Measurements from ENCODE around the gene PARP15.

PARP15 gene

DNA sequence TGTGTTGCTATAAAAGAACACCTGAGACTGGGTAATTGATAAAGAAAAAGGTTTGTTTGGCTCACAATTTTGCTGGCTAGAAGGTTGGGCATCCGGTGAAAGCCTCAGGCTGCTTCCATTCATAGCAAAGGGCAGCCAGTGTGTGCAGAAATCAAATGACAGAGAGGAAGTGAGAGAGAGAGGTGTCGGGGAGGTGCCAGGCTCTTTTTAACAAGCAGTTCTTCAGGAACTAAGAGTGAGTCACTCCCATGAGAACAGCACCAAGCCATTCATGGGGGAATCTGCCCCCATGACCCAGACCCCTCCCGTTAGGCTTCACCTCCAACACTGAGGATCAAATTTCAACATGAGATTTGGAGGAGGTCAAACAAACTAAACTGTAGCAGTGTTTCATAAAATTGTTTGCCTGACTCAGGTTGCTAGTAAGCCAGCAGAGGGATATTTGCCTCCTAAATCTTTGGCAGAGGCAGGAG, 4.5 kb upstream of the PARP15 start:
- DNase-seq (ENCODE audit: low spot score) = no peak

DNA sequence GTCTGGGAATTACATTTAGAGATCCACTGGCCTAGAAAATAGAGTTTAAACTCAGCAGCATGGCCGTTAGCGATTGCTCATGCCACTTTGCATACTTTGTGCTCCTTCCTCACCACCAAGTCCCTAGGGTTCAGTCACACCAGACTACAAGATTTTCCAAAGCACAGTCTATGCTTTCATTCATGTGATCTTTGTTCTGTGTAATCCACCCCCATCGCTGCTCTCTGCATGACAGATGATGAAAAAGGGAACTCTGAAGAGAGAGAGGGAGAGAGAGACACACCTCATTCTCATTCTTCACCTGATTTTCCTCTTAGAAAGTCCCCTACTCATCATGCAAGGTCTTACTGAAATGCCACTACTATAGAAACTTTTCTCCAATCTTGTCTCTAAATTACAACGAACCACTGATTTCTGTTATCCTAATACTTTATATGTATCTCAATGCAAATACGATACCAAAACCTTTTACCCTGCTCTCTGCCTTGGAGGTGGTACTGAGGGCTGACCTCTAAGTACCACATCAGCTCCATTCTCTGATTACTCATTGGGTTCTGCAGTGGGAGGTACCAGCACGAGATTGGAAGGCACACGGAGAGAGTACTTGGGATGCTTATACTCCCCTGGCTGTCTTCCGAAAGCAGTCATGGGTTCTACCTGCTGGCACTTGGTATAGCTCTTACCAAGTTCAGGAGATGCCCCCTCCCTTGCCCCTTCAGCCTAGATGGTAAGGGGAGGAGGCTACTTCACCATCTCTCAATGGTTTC, 1.1 kb upstream of the PARP15 start:
- DNase-seq (ENCODE audit: low spot score) = no peak

DNA sequence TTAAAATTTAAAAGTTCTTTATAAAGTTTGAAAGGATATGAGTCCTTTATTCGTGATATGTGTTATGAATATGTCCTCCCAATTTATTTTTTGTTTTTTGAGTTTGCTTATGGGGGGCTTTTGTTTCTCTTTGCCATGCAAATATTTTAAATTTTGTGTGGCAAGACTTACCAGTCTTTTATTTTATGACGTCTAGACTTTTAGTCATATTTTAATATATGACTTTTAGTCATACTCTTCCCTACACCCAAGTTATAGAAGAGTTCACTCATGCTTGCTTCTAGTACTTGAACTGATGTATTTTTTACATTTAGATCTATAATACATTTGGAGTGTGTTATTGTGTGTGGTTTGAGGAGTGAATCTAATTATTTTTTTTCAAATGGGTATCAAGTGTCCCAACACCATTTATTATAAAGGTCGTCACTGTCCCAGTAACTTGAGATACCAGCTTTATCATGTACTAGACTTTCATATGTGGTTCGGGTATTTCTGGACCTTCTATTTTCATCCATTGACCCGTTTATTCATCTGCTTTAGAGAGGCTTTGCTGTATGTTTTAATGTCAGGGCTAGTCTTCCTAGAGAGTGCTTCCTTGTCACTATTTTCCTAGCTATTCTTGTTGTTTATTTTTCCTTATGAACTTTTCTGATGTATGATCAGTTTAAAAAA, 755 bp downstream of the PARP15 start:
- DNase-seq (ENCODE audit: low spot score) = no peak

DNA sequence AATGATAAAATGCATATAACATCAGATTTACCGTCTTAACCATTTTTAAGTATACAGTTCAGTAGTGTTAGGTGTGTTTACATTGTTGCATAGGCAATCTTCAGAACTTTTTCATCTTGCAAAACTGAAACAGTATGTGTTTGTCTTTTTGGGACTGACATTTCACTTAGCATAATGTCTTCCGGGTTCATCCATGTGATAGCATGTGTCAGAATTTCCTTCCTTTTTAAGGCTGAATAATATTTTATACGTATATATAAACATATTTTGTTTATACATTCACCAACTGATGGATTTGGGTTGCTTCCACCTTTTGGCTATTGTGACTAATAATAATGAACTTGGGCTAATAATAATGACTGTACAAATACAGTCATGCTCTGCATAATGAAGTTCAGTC, 3.0 kb downstream of the PARP15 start:
- DNase-seq (ENCODE audit: low spot score) = no peak

DNA sequence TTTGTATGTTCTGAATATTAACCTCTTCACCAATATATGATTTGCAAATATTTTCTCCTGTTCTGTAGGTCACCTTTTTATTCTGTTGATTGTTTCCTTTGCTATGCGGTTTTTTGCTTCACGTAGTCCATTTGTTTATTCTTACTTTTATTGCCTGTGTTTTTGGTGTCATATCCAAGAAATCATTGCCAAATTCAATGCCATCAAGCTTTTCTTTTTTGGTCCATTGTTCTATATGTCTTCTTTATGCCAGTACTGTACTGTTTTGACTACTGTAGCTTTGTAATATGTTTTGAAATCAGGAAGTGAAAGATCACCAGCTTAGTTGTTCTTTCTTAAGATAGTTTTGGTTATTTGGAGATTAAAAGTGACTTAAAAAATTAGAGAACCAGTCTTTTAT, 4.2 kb downstream of the PARP15 start:
- DNase-seq (ENCODE audit: low spot score) = no peak

DNA sequence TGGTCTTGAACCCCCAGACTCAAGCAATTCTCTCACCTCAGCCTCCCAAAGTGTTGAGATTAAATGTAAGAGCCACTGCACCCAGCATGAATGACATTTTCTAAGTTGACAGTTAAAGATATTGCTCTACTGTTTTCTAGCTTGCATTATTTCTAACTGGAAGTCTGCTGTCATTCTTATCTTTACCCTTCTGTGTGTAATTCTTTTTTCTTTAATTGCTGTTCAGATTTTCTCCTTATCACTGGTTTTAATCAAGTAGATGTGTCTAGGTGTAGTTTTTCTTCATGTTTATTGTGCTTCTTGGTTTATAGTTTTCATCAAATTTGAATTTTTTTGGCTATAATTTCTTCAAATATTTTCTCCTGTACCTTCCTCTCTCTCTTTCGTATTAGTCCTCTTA, 4.9 kb downstream of the PARP15 start:
- no peak for DNase-seq (ENCODE audit: low spot score)

DNA sequence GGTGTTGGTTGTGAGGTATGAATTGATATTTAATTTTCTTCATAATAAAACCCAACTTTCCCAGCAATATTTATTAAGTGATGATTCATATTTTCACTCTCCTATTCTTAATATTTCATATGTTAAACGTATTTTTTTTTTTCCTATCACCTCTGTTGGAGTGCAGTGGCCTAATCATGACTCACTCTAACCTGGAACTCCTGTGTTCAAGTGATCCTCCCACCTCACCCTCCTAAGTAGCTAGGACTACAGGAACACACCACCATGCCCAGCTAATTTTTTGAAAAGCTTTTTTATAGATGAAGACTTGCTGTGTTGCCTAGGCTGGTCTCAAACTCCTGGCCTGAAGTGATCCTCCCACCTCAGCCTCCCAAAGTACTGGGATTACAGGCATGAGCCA, 8.6 kb downstream of the PARP15 start:
- DNase-seq (ENCODE audit: low spot score) = no peak

DNA sequence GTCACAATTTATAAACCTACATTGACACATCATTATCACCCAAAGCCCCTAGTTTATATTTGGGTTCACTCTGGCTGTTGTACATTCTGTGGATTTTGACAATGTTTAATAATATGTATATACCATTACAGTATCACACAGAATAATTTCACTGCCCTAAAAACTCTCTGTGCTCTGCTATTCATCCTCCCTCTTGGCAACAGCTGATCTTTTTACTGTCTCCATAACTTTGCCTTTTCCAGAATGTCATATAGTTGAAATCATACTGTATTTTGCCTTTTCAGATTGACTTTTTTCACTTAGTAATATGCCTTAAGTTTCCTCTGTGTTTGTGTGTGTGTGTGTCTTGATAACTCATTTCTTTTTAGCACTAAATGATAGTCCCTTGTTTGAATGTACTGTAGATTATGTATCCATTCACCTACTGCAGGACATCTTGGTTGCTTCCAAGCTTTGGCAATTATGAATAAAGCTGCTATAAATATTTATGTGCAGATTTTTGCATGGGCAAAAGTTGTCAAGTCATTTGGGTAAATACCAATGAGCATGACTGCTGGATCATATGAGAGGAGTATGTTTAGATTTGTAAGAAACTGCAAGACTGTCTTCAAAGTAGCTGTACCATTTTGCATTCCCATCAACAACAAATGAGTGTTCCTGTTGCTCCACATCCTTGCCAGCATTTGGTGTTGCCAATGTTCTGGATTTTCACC, 9.5 kb downstream of the PARP15 start:
- no peak for DNase-seq (ENCODE audit: low spot score)

DNA sequence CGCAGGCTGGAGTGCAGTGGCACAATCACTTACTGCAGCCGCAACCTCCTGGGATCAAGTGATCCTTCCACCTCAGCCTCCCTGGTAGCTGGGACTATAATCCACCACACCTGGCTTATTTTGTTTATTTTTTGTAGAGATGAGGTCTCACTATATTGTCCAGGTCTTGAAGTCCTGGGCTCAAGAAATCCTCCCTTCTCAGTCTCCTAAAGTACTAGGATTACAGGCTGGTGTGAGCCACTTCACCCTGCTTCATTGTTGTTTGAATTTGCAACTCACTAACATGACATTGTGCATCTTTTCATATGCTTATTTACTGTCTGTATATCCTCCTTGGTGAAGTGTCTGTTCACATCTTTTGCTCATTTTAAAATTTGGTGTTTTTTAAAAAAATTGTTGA, 10.1 kb downstream of the PARP15 start:
- no peak for DNase-seq (ENCODE audit: low spot score)

DNA sequence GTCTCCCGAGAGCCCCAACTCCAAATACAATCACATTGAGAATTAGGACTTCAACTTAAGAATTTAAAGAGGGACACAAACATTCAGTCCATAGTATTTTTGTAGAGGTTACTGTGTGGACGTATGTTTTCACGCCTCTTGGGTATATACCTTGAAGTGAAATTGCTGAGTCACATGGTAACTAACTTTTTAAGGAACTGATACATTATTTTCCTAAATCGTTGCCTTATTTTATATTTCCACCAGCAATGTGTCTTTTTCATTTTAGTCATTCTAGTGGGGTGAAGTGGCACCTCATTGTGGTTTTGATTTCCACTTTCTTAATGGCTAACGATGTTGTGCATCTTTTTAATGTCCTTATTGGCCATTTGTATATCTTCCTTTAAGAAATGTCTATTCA, 11.8 kb downstream of the PARP15 start:
- no peak for DNase-seq (ENCODE audit: low spot score)

DNA sequence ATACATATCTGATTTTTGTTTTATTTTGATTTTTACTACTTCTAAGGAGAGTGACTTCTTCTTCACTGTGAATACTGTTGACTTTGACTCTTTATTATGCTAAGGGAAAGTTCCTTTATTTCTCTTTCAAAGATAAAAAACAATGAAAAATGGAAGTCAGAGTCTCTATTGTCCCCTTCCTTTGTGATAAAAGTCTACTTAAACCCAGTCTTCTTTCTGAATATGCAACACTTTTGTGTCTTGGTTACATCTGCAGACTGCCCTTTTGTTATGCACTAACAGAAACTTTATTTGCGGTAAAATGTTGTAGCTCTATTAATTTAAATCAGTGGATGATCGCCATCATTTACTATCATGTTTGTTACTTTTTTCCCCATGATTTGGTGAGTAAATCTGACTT, 13.2 kb downstream of the PARP15 start:
- no peak for DNase-seq (ENCODE audit: low spot score)

DNA sequence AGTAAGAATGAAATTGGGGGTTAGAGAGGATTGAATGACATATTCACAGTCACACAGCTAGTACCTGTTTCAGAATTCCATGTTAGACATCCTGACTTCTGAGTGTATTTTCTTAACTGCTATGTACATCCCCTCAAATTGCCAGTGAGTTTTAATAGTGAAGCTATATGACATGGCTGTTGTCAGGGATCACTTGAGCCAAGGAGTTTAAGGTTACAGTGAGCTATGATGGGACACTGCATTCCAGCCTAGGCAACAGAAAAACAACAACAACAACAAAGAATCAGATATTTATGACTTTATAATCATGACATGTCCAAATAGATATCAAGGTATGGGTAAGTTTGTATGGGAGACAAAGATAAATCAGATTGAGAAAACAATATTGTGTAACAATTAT, 16.6 kb downstream of the PARP15 start:
- DNase-seq (ENCODE audit: low spot score) = no peak

DNA sequence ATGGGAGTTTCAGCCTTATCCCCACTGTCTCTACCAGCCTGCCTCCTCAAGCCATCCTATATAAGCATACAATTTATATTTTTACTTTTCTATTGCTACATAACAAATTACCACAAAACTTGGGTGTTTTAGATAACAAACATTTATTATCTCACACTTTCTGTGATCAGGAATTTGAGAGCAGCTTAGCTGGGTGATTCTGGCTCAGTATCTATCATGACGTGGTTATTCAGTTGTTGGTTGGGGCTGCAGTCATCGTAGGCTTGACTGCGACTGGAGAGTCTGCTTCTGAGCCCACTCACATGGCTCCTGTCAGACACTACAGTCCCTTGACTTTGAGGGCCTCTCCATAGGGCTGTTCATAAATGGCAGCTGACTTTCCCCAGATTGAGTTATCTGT, 20.7 kb downstream of the PARP15 start:
- DNase-seq (ENCODE audit: low spot score) = no peak

DNA sequence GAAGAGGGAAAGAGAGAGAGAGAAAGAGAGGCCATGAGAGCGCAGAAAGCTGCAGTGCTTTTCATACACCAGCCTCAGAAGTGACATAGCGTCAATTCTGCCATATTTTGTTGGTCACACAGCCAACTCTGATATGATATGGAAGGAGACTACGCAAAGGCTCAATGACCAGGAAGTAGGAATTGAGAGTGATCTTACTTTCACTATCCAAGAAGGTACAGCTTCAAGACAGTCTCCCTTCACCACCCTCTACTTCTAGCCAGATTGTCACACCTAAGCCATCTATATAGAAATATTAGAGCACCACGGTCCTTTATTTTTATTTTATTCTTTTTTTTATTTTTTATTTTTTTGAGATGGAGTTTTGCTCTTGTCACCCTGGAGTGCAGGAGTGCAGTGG, 21.1 kb downstream of the PARP15 start:
- no peak for DNase-seq (ENCODE audit: low spot score)

DNA sequence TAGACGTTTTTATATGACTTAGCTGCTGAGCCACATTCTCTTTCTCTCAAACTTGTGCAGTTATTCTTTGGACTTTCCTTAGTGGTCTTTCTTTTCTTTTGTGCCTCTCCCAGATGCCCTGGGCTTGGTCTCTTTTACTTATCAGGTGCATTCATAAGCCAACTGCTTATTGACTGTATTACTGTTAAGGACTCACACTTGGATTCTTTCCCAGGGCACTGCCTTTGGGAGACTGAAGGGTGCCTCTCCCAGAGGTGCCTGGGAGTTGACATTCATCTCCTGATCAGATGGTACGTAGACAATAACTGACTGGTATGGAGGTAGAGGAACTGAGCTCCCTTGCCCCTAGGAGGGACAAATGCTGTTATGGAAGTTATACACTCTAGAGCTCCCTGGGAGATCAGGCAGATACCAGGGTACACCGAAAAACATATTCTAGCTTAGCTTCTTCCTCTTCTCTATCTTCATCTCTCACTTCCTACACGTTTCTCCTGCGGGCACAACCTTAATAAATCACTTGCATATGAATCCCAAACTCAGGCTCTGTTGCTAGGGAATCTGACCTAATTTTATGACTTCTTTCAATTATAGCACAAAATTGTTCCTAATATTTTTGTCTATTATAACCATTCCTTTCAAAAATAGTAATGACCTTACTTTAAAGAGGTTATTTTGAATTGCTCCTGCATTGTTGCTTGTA, 24.7 kb downstream of the PARP15 start:
- no peak for DNase-seq (ENCODE audit: low spot score)

DNA sequence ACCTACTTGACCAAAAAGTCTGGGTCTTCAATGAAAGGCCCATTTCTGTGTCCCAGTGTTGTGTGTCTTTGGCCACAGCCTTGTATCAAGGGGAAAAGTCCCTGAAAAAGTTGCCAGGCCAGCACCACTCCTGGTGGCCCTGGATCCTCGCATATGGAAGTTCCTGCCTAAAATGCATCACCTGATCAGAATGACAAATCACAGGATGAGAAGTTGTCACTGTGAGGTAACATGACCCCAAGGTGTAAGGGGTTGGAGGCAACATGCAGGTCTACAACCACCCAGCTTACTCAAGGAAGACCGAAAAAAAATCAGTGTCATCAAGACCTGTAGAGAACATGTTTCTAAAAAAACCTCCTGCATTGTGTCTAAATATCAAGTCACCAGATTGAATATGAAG, 25.6 kb downstream of the PARP15 start:
- DNase-seq (ENCODE audit: low spot score) = no peak

DNA sequence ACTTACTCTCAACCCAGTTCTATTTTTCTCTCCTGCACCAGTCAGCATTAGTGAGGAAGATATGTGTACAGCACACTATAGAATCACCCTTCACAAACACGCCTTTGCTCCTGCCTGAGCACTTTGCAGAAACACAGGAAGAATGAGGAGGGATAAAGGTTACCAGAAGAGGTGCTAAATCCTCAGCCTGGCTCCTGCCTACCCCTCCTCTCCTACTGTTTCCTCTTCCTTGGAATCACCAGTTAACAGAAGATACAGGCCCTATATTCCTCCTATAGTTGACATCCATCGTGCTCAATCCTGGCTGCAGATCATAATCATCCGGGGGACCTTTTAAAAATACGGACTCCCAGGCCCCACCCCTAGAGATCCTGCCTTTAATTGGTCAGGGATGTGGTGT, 28.9 kb downstream of the PARP15 start:
- DNase-seq (ENCODE audit: low spot score) = no peak

DNA sequence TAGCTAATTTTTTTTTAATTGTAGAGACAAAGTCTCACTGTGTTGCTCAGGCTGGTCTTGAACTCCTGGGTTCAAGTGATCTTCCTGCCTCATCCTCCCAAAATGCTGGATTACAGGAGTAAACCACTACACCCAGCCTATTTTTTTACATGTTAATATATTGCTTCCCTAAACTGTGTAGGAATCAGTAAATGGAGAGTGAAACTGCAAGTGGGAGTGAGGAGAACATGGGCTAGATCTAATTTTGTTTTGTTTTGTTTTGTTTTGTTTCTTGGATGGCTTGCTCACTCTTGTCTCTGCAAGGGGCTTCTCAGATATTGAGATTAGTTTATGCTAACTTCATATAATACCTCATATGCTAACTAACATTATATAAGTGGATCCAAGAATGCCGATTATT, 31.5 kb downstream of the PARP15 start:
- no peak for DNase-seq (ENCODE audit: low spot score)

DNA sequence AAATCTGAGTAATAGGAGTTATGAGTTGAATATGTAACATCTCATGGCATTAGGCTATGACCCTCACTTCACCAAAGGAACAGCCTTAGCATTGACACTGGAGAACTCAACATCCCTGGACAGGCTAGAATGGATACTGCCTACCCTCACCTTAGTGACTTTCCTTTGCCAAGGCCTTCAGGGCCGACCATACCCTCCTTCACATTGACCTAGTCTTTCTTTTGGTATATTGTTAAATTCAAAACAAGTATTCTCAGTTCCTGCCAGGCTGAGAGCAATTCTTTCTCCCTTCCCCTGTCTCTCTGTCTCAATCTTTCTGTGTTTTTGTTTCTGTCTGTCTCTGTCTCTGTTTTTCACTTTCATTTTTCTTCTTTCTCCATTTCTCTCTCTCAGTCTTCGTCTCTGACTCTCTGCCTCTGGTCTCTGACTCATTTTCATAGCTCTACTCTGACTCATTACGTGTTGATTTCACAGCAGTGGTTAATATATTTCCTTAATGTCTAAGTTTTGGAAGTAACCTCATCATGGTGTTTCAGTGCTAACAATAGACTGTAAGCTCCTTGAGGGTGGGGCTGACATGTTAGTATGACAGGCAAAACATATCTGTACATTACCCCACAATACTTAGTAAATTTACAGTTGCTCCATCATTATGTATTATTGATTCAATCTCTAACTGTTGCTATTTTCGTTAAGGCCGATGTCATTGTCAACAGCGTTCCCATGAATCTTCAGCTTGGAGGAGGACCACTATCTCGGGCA, 32.5 kb downstream of the PARP15 start:
- no peak for DNase-seq (ENCODE audit: low spot score)

DNA sequence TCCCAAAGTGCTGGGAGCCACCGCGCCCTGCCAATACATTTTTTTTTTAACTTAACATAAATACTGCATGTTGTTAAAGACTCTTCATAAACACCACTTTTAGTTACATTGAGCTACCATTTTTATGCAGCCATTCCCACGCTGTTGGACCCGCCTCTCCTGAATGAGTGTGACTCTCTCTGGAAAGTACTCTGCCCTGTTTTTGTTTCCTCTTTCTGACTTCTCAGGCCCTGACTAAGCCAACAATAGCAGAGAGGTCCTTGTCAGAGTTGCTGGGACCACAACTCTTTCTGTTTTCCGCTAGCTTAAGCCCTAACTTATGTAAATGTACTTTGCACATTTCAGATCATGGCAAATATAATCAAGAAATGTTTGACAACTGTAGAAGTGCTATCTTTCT, 35.2 kb downstream of the PARP15 start:
- no peak for DNase-seq (ENCODE audit: low spot score)

DNA sequence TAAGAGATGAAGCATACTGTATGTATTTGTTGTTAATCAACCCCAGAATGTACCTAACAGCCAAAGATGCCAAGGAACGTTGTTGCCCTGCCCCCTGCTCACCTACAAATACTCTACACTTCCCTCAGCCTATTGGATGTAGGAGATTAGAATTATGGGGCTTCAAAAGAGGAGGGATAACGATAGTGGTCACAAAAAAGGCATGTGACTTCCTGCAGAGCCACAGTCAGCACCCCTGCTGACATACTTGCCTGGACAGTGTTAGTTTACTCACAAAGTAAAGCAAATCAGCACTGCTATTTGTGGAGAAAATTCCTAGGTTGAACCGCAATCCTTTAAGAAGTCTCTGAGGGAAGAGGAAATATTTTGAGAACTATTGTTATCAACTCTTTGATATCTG, 37.9 kb downstream of the PARP15 start:
- DNase-seq (ENCODE audit: low spot score) = no peak

DNA sequence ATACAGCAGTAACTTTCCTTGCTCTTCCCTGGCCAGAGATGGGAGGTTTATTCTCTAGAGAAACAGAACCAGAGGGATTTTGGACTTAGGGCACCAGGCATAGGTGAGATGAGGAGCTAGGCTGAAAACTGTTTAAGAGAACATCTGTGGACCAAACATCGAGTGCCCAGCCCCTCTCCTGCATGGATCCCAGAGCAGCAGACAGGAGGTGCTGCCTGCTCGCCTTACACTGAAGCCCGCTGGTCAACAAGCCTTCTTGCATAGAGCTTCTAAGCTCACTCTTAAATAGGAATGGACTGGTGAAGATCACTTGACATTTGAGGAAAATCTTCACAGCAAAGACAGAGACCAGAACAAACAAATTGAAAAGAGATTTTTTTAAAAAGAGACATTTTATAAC, 41.2 kb downstream of the PARP15 start:
- DNase-seq (ENCODE audit: low spot score) = no peak
